IMR-90 (cell line): ENCODE data around the gene HHATL.

Experiments used
- BHLHE40 ChIP-seq: fragments of 150-350 bp; IDR thresholded peaks from 2 replicates; pipeline ENCODE4 v1.6.1; 2016; ENCODE audit warnings: mild to moderate bottlenecking, low read depth, low read length
- CTCF ChIP-seq: conservative IDR thresholded peaks from 2 replicates; pipeline ENCODE4 v1.5.1; 2012; ENCODE audit warnings: mild to moderate bottlenecking, low read depth, low read length, improper control_type of control experiment
- MAFK ChIP-seq: IDR thresholded peaks from 2 replicates; pipeline ENCODE4 v1.6.1; 2012; ENCODE audit warnings: low read depth, low read length, improper control_type of control experiment
- POLR2A ChIP-seq: IDR thresholded peaks from 2 replicates; pipeline ENCODE4 v1.6.1; 2012; ENCODE audit warnings: mild to moderate bottlenecking, low read depth, low read length
- RAD21 ChIP-seq: IDR thresholded peaks from 2 replicates; pipeline ENCODE4 v1.6.1; 2012; ENCODE audit warnings: low read length, improper control_type of control experiment
- USF2 ChIP-seq: fragments of 150-350 bp; IDR thresholded peaks from 2 replicates; pipeline ENCODE4 v1.6.1; 2017; ENCODE audit warnings: mild to moderate bottlenecking, antibody characterized with exemption, low read length, low read depth

GRCh38 chr3:42668793-42669217 is 33.8 kb downstream of the HHATL start:
- no peak for TF ChIP-seq RAD21
- TF ChIP-seq POLR2A: no peak
- no peak for TF ChIP-seq MAFK
- no peak for TF ChIP-seq CTCF
- no peak for TF ChIP-seq BHLHE40
- TF ChIP-seq USF2: no peak
